GM12864 (cell line): ENCODE results near the gene ASPN.

Experiments used
- DNase-seq: peaks from one replicate; pipeline ENCODE4 v3.0.0-alpha.2; 2011; ENCODE audit warnings: low read depth
- H3K4me3 ChIP-seq: 2 replicates; pipeline ENCODE4 v1.5.1; 2011; ENCODE audit warnings: mild to moderate bottlenecking, low read depth, low read length, control low read depth
- TF ChIP-seq, protein P1 (sequence below): IDR thresholded peaks from 2 replicates; pipeline ENCODE4 v1.5.1; 2011; ENCODE audit warnings: low read depth, mild to moderate bottlenecking, moderate library complexity, low read length, control low read depth, inconsistent platforms; ENCODE audit errors: missing control alignments

The ASPN gene

DNA sequence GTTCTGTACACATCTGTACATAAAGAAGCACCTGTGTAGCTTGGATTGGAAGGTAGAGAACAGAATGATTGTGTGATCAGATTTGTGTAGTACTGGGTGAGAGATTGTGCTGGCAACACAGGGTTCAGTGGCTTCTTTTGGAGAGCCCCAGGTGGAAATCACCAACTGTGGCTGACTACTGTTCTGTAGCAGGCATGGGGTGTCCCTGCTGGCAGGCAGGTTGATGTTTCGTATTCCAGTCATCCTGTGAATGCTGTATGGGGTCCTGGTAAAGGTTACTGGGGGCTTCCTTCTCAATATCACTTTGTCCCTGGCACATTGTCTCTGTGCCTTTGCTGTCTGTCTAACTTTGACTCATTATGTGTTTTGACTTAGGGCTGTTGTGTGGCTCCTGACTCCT lies 5.3 kb downstream of the ASPN start:
- H3K4me3 ChIP-seq, result no peak overlapping the region
- TF ChIP-seq, protein P1, sequence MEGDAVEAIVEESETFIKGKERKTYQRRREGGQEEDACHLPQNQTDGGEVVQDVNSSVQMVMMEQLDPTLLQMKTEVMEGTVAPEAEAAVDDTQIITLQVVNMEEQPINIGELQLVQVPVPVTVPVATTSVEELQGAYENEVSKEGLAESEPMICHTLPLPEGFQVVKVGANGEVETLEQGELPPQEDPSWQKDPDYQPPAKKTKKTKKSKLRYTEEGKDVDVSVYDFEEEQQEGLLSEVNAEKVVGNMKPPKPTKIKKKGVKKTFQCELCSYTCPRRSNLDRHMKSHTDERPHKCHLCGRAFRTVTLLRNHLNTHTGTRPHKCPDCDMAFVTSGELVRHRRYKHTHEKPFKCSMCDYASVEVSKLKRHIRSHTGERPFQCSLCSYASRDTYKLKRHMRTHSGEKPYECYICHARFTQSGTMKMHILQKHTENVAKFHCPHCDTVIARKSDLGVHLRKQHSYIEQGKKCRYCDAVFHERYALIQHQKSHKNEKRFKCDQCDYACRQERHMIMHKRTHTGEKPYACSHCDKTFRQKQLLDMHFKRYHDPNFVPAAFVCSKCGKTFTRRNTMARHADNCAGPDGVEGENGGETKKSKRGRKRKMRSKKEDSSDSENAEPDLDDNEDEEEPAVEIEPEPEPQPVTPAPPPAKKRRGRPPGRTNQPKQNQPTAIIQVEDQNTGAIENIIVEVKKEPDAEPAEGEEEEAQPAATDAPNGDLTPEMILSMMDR, result no peak
- DNase-seq, result peak; percentile 13

DNA sequence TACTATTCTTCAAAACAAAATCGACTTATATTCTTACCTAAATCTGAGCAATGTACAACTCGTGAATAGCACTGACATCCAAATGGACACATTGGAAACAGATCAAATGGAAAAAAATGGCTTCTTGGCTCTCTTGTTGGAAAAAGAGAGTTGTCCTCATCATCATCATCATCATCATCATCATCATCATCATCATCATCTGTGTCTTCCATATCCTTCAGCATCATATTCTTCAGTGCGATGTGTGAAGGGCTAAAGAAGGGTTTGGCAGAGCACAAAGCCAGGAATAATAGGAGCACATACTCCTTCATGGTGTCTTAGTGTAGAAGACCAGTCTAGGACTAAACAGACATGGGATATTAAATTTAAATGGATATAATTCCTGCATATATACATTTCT lies 7.7 kb downstream of the ASPN start:
- H3K4me3 ChIP-seq, result no peak overlapping the region
- TF ChIP-seq, protein P1, result no peak

DNA sequence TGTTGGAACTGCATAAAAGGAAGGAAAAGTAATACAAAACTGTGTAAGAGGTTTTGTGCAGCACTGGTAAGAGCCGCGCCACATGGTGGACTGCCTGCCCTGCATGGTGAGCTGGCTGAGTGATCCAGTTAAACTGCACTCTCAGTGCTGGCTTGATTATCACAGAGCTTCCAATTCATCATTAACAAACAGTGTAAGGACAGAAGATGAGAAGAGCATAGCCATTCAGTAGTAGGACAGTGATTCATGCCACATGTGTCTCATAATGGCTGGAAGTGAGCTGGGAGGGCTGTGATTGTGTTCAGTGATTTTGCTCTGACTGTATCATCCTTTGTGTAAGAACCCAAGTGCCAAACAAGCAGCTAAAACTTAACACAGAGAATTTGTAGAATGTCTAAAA lies 14.1 kb downstream of the ASPN start:
- TF ChIP-seq, protein P1, result no peak
- H3K4me3 ChIP-seq, result no peak overlapping the region
- no peak for DNase-seq

More for the DNA sequence above, 7.7 kb downstream of the ASPN start:
- DNase-seq, result no peak

DNA sequence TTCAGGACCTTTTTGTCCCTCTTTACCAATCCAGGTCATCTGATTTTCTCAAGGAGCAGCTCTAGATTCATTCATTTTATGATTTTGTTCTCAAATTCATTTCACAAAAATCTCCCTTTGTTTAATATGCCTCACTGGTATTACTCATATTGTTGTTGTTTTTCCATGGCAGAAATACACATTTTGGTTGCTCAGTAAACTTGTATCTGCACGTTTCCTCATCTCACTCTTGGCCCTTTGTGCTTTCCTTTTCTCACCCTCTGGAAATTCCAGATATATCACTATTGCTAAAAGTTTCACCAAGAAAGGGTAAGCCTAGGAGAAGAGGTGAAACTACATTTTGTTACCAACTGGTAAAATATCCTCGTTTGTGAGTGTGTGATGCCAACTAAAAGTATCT lies 14.8 kb downstream of the ASPN start:
- no peak overlapping the region for H3K4me3 ChIP-seq
- TF ChIP-seq, protein P1, result no peak
- no peak for DNase-seq

DNA sequence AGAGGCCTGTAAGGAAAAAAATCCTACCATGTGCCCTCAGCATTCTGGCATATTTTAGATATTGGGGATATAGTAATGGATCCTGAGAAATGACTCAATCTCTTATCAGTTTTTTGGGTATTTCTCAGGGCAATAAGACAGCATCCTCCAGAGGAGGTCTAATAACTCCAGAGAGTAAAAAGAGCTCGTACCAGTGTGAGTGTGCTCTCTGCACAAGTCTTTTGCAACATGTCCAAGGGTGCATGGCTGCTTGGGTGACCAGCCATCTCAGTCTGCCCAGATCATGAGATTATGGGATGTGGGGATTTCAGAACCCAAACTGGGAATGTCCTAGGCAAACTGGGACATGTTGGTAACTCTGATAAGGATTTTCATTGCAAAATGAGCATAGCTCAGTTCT lies 15.3 kb downstream of the ASPN start:
- H3K4me3 ChIP-seq, result no peak overlapping the region
- TF ChIP-seq, protein P1, result no peak
- DNase-seq, result no peak

DNA sequence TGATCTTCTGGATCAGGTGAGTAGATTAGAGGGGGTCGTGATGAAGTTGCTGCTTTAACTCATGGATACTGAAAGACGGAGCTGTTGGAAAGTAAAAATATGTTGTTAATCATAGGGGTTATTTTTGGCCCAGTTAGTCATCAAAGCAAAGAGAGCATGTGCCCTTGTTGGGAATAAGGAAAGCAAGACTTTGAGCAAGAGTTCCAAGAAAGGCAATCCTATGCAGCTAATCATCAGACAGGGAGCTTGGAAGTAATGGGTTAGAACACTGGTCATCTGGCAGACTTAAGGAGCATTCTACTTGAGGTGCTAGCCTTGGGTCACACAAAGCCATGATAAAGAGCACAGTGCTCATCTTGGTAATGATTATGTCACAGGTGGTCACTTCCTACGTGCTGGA lies 18.3 kb downstream of the ASPN start:
- DNase-seq, result no peak
- TF ChIP-seq, protein P1, result no peak
- H3K4me3 ChIP-seq, result no peak overlapping the region

DNA sequence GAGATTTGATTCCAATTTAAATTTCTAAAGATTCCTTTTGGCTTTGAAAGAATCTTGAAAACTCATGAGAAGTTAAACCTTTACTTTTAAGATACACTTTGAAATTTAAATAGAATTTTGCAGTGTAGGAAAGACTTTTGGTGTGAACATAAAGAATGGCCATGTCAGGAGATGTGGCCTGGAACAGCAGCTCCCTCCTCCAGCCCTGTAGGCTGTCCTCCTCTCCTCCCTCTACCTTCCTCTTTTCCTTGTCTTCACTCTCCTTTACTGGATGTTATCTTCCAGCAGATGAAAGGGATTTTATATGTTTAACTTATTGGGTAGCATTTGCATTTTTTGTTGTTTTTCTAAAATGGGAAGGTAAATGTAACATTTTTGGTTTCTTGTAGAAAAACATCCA lies 18.9 kb downstream of the ASPN start:
- no peak for DNase-seq
- TF ChIP-seq, protein P1, result no peak
- H3K4me3 ChIP-seq, result no peak overlapping the region
